ENCODE results near the gene KRTAP10-7. TPM values are rescaled to one million over a fixed set of nuclear protein-coding genes. Genes with fewer than 3 reads are reported as not detected.

The KRTAP10-7 gene
- total RNA-seq, 4 donors from 2014 or later: not detected

- Histone ChIP-seq H3K4me1 (peaks cover 0 to 3% (median 0%) of the 10 kb centered on the region in 4 donors), H3K4me3 (no peak overlapping the region), H3K9me3 (peaks cover 0 to 10% of the 10 kb centered on the region in 2 donors), H3K27me3 (no peaks in the 10 kb centered on the region), H3K27ac (no peak overlapping the region), H3K36me3 (no peaks in the 10 kb centered on the region)
- DNase-seq: no peak
- 77% methylated on average over 18 of the region's 20 CpGs; no CpG with 5 or more reads in 1 of the 2 donors for WGBS, 2 donors (ENCODE audit: low coverage in 1 of 2)
- intact Hi-C loops (cut with DNase I; ENCODE audit: low total_unique reads): no loop called here
- in situ Hi-C loops (cut with MboI; ENCODE audit: low pct_ligation_motif_present in 1 of 4, low pct_unique_long_range_greater_than_20kb in 1 of 4, low sequenced_read_pairs in 3 of 4): no loop called here
- no peak for TF ChIP-seq POLR2A (IDR thresholded peaks at IDR 0.05)
- TF ChIP-seq CTCF (IDR thresholded peaks at IDR 0.05): no peak
- TF ChIP-seq POLR2AphosphoS5 (IDR thresholded peaks at IDR 0.05): no peak
- TF ChIP-seq EP300 (IDR thresholded peaks at IDR 0.05; ENCODE audit: low read depth): no peak
These were observed 13.8 kb downstream of the KRTAP10-7 start for GRCh38 chr21:44614161-44614631.

- no peak for TF ChIP-seq EP300 (IDR thresholded peaks at IDR 0.05; ENCODE audit: low read depth)
- no peak for TF ChIP-seq POLR2A (IDR thresholded peaks at IDR 0.05)
- TF ChIP-seq POLR2AphosphoS5 (IDR thresholded peaks at IDR 0.05): no peak
- TF ChIP-seq CTCF (IDR thresholded peaks at IDR 0.05): no peak
- Histone ChIP-seq H3K27me3 (no peaks in the 10 kb centered on the region), H3K36me3 (no peaks in the 10 kb centered on the region), H3K9me3 (peaks cover 5 to 7% of the 10 kb centered on the region in 2 donors), H3K27ac (no peak overlapping the region), H3K4me1 (peaks cover 0 to 3% (median 0%) of the 10 kb centered on the region in 4 donors), H3K4me3 (no peak overlapping the region)
- DNase-seq: no peak
- in situ Hi-C loops (cut with MboI; ENCODE audit: low pct_ligation_motif_present in 1 of 4, low pct_unique_long_range_greater_than_20kb in 1 of 4, low sequenced_read_pairs in 3 of 4) (no loop called here), intact Hi-C loops (cut with DNase I; ENCODE audit: low total_unique reads) (no loop called here)
- 86 to 95% methylated on average over 8 to 28 of the region's 28 CpGs for WGBS, 2 donors (ENCODE audit: low coverage in 1 of 2)
These were observed 14.6 kb downstream of the KRTAP10-7 start for GRCh38 chr21:44614961-44615391.

GRCh38 chr21:44615466-44615865 is 15.1 kb downstream of the KRTAP10-7 start:
- no peaks in the 10 kb centered on the region for H3K27me3 ChIP-seq
- no peak for TF ChIP-seq CTCF (IDR thresholded peaks at IDR 0.05)
- TF ChIP-seq POLR2AphosphoS5 (IDR thresholded peaks at IDR 0.05): no peak
- no peak overlapping the region for H3K27ac ChIP-seq
- 79 to 82% methylated on average over 5 to 8 of the region's 8 CpGs for WGBS, 2 donors (ENCODE audit: low coverage in 1 of 2)
- no peaks in the 10 kb centered on the region for H3K36me3 ChIP-seq
- in situ Hi-C loops (cut with MboI; ENCODE audit: low pct_ligation_motif_present in 1 of 4, low pct_unique_long_range_greater_than_20kb in 1 of 4, low sequenced_read_pairs in 3 of 4): no loop called here
- H3K4me1 ChIP-seq: peaks cover 0 to 3% (median 0%) of the 10 kb centered on the region in 4 donors
- DNase-seq: no peak
- no peak overlapping the region for H3K4me3 ChIP-seq
- peaks cover 4 to 6% of the 10 kb centered on the region in 2 donors for H3K9me3 ChIP-seq
- intact Hi-C loops (cut with DNase I; ENCODE audit: low total_unique reads): no loop called here

GRCh38 chr21:44615911-44616590 is 15.7 kb downstream of the KRTAP10-7 start:
- Histone ChIP-seq H3K4me1 (peaks cover 0 to 3% (median 0%) of the 10 kb centered on the region in 4 donors), H3K27ac (no peak overlapping the region), H3K36me3 (no peaks in the 10 kb centered on the region), H3K4me3 (no peak overlapping the region), H3K27me3 (no peaks in the 10 kb centered on the region), H3K9me3 (peaks cover 0 to 6% of the 10 kb centered on the region in 2 donors)
- intact Hi-C loops (cut with DNase I; ENCODE audit: low total_unique reads) (no loop called here), in situ Hi-C loops (cut with MboI; ENCODE audit: low pct_ligation_motif_present in 1 of 4, low pct_unique_long_range_greater_than_20kb in 1 of 4, low sequenced_read_pairs in 3 of 4) (no loop called here)
- no peak for DNase-seq
- WGBS, 2 donors (ENCODE audit: low coverage in 1 of 2): 83% methylated on average over 17 of the region's 17 CpGs; no CpG with 5 or more reads in 1 of the 2 donors
- TF ChIP-seq POLR2A (IDR thresholded peaks at IDR 0.05) (no peak), EP300 (IDR thresholded peaks at IDR 0.05; ENCODE audit: low read depth) (no peak), POLR2AphosphoS5 (IDR thresholded peaks at IDR 0.05) (no peak), CTCF (IDR thresholded peaks at IDR 0.05) (no peak)
